Endothelial cell (in vitro differentiated cells): ENCODE measurements around the gene ZNF407. TPM values are rescaled to one million over a fixed set of nuclear protein-coding genes. Genes with fewer than 3 reads are reported as not detected.

Source experiments
- DNase-seq: peaks from one replicate; pipeline ENCODE4 v3.0.0; 2021; ENCODE audit warnings: low spot score
- H3K27ac Mint-ChIP-seq: one replicate; pipeline ENCODE4 v1.8.0; 2021; ENCODE audit warnings: mixed read lengths, inconsistent platforms; ENCODE audit not compliant: unreplicated experiment
- H3K27me3 Mint-ChIP-seq: one replicate; pipeline ENCODE4 v1.8.0; 2021; ENCODE audit warnings: mild to moderate bottlenecking, moderate library complexity, mixed read lengths, inconsistent platforms; ENCODE audit not compliant: unreplicated experiment
- H3K36me3 Mint-ChIP-seq: one replicate; pipeline ENCODE4 v1.8.0; 2021; ENCODE audit warnings: mild to moderate bottlenecking, low read depth, mixed read lengths, inconsistent platforms; ENCODE audit not compliant: unreplicated experiment
- H3K4me1 Mint-ChIP-seq: one replicate; pipeline ENCODE4 v1.8.0; 2021; ENCODE audit warnings: mild to moderate bottlenecking, mixed read lengths, inconsistent platforms; ENCODE audit not compliant: unreplicated experiment
- H3K4me3 Mint-ChIP-seq: one replicate; pipeline ENCODE4 v1.8.0; 2021; ENCODE audit warnings: mild to moderate bottlenecking, mixed read lengths, inconsistent platforms; ENCODE audit not compliant: unreplicated experiment
- H3K9me3 Mint-ChIP-seq: one replicate; pipeline ENCODE4 v1.8.0; 2021; ENCODE audit warnings: mixed read lengths, inconsistent platforms; ENCODE audit not compliant: unreplicated experiment
- total RNA-seq: library from RNA; stranded (reverse); fragmentation: NEBNext Ultra II Directional; extraction: Animal tissue kit (Norgen Biotek cat#: 25700); gene quantifications from one replicate; pipeline ENCODE4 v1.2.1, GENCODE V29; 2021; ENCODE audit not compliant: unreplicated experiment
- TF ChIP-seq, protein P1 (sequence below): fragments of 200-600 bp; sonication (generic); IDR thresholded peaks from one replicate; pipeline ENCODE4 v1.5.0; 2021; ENCODE audit warnings: antibody characterized with exemption; ENCODE audit not compliant: unreplicated experiment

The ZNF407 gene
- total RNA-seq, 1 donor from 2014 or later = 16.8 TPM

- H3K36me3 Mint-ChIP-seq = no peaks in the 10 kb centered on the region
- no peak for DNase-seq
- H3K4me1 Mint-ChIP-seq = peaks cover 2% of the 10 kb centered on the region
- TF ChIP-seq, protein P1, sequence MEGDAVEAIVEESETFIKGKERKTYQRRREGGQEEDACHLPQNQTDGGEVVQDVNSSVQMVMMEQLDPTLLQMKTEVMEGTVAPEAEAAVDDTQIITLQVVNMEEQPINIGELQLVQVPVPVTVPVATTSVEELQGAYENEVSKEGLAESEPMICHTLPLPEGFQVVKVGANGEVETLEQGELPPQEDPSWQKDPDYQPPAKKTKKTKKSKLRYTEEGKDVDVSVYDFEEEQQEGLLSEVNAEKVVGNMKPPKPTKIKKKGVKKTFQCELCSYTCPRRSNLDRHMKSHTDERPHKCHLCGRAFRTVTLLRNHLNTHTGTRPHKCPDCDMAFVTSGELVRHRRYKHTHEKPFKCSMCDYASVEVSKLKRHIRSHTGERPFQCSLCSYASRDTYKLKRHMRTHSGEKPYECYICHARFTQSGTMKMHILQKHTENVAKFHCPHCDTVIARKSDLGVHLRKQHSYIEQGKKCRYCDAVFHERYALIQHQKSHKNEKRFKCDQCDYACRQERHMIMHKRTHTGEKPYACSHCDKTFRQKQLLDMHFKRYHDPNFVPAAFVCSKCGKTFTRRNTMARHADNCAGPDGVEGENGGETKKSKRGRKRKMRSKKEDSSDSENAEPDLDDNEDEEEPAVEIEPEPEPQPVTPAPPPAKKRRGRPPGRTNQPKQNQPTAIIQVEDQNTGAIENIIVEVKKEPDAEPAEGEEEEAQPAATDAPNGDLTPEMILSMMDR = no peak
- no peak overlapping the region for H3K27ac Mint-ChIP-seq
- no peaks in the 10 kb centered on the region for H3K9me3 Mint-ChIP-seq
- H3K27me3 Mint-ChIP-seq = no peaks in the 10 kb centered on the region
- H3K4me3 Mint-ChIP-seq = no peak overlapping the region
Observed at GRCh38 chr18:74914052-74914591, 316.5 kb downstream of the ZNF407 start.

- H3K9me3 Mint-ChIP-seq = no peaks in the 10 kb centered on the region
- no peak overlapping the region for H3K4me3 Mint-ChIP-seq
- no peak overlapping the region for H3K27ac Mint-ChIP-seq
- peaks cover 2% of the 10 kb centered on the region for H3K4me1 Mint-ChIP-seq
- no peaks in the 10 kb centered on the region for H3K27me3 Mint-ChIP-seq
- TF ChIP-seq, protein P1 = no peak
- H3K36me3 Mint-ChIP-seq = no peaks in the 10 kb centered on the region
- no peak for DNase-seq
Observed at GRCh38 chr18:74914648-74915047, 317.0 kb downstream of the ZNF407 start.

GRCh38 chr18:74916773-74917393 is 319.2 kb downstream of the ZNF407 start:
- H3K9me3 Mint-ChIP-seq = no peaks in the 10 kb centered on the region
- no peak overlapping the region for H3K27ac Mint-ChIP-seq
- no peak overlapping the region for H3K4me3 Mint-ChIP-seq
- no peaks in the 10 kb centered on the region for H3K27me3 Mint-ChIP-seq
- peaks cover 2% of the 10 kb centered on the region for H3K4me1 Mint-ChIP-seq
- TF ChIP-seq, protein P1 = no peak
- no peak for DNase-seq
- H3K36me3 Mint-ChIP-seq = no peaks in the 10 kb centered on the region

GRCh38 chr18:74918276-74918790 is 320.7 kb downstream of the ZNF407 start:
- Mint-ChIP-seq H3K9me3 (no peaks in the 10 kb centered on the region), H3K4me3 (no peak overlapping the region), H3K27me3 (no peaks in the 10 kb centered on the region), H3K36me3 (no peaks in the 10 kb centered on the region), H3K4me1 (no peaks in the 10 kb centered on the region), H3K27ac (no peak overlapping the region)
- TF ChIP-seq, protein P1 = no peak
- DNase-seq = no peak

- H3K27me3 Mint-ChIP-seq = no peaks in the 10 kb centered on the region
- no peak for DNase-seq
- no peak overlapping the region for H3K27ac Mint-ChIP-seq
- no peaks in the 10 kb centered on the region for H3K36me3 Mint-ChIP-seq
- H3K9me3 Mint-ChIP-seq = no peaks in the 10 kb centered on the region
- TF ChIP-seq, protein P1 = no peak
- no peak overlapping the region for H3K4me3 Mint-ChIP-seq
- no peaks in the 10 kb centered on the region for H3K4me1 Mint-ChIP-seq
Observed at GRCh38 chr18:74921057-74921820, 323.6 kb downstream of the ZNF407 start.
